ENCODE results near the gene HPX.
"Not testable (repeated sequence)": the region's sequence is repeated elsewhere in the genome, so short reads cannot be mapped to it uniquely, and the experiment has no call there.

The HPX gene

DNA sequence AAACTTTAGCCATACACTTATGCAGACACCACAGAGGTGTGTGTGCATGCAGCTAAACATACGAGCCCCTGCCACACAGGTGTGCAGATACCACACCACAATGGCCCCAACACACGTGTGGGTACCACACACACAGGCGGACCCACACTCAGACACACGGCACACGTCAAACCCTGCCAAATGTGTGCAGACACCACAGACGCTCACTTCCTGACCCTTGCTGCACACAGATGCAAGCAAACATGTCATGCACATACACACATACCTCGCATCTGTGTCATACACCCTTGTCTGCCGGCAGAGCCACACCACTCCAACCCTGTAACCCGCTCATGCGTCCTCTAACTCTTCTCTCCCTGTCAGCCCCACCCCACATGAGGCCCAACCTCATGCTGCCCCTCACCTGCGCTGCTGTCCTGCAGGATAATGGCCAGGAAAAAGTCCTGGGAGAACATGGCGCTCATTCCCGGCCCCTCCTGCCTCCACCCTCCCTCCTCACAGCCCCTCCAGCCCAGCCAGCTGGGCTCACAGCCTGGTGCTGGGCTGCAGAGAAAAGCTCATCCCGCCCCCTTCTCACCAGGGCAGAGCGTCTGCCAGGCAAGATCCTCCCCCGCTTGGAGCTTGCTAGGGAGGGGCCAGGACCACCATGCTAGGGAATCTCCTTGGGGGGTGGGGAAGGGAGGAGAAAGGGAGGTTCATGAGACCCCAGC, 36.3 kb downstream of the HPX start:
- no peak for DNase-seq (ENCODE audit: low read depth in 1 of 2, low spot score in 1 of 2)
- TF ChIP-seq JUND (IDR thresholded peaks at IDR 0.05; ENCODE audit: low read depth) = no peak
- in situ Hi-C loops (cut with HindIII; ENCODE audit: low pct_unique_long_range_greater_than_20kb, low sequenced_read_pairs) = no loop called here

DNA sequence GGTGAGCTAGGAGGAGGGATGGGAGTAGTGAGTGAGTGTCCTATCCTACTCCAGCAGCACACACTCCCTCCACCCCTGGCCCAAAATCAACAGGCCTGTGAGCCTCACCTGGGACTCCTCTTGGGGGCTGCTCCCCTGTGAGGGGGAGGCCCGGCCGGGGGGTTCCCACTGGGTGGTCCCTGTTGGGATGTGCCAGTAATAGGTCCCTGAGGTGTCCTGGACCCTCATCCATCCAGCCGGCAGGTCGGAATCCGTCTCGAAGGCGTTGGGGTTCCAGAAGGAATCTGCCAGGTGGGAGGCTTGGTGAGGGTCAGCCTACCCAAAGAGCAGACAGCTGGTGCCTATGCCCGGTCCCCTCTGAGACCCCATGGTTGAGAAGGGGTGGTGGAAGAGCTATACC, 37.2 kb downstream of the HPX start:
- no peak for TF ChIP-seq JUND (IDR thresholded peaks at IDR 0.05; ENCODE audit: low read depth)
- DNase-seq (ENCODE audit: low read depth in 1 of 2, low spot score in 1 of 2) = no peak
- in situ Hi-C loops (cut with HindIII; ENCODE audit: low pct_unique_long_range_greater_than_20kb, low sequenced_read_pairs) = no loop called here

DNA sequence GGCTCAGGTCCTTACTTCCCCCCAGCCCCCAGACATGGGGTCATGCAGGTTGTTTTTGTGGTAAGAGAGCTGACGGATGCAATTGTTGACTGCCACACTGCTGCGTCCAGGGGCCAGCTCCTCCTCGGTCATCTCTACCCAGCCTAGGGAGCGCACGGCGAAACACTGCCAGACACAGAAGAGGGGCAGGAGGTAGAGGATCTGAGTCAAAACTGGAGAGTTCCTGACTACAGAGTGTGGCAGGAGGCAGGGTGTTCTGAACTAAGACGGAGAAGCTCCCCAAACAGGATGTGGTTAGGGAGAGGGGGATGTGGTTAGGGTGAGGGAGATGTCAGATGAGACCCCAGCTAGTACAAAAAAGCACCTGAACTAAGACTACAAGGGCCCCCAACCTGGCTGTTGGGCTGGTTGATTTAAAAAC, 38.2 kb downstream of the HPX start:
- TF ChIP-seq JUND (IDR thresholded peaks at IDR 0.05; ENCODE audit: low read depth) = no peak

DNA sequence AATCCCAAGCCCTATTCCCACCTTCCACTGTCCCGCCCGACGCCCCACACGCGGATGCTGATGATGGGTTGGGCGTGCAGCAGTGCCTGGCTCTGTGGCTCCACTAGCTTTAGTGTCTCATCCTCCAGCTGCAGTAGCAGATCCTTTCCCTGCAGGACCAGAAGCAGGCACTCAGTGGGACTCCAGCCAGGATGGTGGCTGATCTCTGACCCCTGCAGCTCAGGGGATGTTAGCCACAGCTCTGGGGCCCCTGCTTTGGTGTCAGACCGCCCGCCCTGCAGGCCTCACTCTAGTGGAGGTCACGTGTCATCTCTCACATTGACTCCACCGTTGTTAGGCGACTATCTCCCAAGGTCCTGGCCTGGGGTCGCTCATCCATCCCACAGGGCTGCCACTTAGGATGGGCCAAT, 38.7 kb downstream of the HPX start:
- DNase-seq (ENCODE audit: low read depth in 1 of 2, low spot score in 1 of 2) = no peak
- TF ChIP-seq JUND (IDR thresholded peaks at IDR 0.05; ENCODE audit: low read depth) = no peak
- in situ Hi-C loops (cut with HindIII; ENCODE audit: low pct_unique_long_range_greater_than_20kb, low sequenced_read_pairs) = no loop called here

More for the DNA sequence above, 38.2 kb downstream of the HPX start:
- in situ Hi-C loops (cut with HindIII; ENCODE audit: low pct_unique_long_range_greater_than_20kb, low sequenced_read_pairs) = no loop called here
- no peak for DNase-seq (ENCODE audit: low read depth in 1 of 2, low spot score in 1 of 2)

DNA sequence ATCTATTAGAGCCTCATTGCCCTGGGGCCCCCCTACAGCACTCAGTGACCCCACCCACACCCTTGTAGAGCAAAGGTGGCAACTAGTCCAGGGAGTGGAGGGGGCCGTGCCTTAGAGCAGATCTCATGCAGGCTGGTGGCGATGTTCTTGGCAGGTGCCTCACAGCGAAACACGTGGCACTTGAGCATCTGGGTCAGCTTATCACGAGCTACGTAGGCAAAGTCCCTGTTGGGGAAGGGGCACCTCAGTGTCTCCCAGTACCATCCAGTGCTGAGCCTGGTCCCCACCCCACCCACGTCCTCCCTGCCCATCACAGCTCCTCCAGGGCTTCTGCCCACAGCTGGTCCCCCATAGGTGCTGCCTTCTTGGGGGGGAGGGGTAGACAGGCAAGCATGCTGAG, 39.3 kb downstream of the HPX start:
- TF ChIP-seq JUND (IDR thresholded peaks at IDR 0.05; ENCODE audit: low read depth) = no peak
- in situ Hi-C loops (cut with HindIII; ENCODE audit: low pct_unique_long_range_greater_than_20kb, low sequenced_read_pairs) = no loop called here
- DNase-seq (ENCODE audit: low read depth in 1 of 2, low spot score in 1 of 2) = no peak

DNA sequence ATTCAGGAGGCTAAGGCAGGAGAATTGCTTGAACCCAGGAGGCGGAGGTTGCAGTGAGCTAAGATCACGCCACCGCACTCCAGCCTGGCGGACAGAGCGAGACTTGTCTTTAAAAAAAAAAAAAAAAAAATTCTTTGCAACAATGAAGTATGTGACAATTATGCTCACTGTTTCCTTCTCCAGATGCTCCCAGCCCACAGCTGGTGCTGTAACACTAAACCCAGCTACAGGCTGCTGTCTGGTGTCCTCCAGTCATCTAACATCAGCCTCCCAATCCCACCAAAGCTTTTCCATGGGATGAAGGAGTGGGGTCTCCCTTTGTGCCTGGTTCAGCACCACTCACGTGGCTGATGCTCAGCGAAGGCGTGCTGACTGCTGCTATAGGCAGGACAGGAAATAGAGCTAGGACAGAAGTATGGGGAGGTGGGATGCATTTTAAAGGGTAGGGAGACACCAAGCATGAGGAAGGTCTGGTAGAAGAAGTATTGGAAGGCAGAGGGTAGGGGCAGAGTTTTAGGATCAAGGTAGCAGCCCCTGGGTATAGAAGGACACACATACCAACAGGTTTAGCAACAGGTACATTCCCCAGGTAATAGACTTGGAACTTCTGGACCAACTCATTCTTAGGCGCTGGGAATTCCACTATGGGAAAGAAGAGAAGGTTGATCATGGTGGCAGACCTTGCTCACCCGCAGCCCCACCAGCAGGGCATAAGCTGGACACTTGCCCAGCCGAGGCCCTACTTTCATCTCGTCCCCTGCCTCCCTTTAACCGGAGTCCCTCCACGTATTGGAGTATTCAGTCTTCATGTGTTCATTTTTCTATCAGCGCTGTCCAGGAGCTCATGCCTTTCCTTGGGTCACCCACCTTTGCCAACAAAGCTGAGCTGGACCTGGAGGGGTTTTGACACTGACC, 40.1 kb downstream of the HPX start:
- DNase-seq (ENCODE audit: low read depth in 1 of 2, low spot score in 1 of 2) = no peak
- in situ Hi-C loops (cut with HindIII; ENCODE audit: low pct_unique_long_range_greater_than_20kb, low sequenced_read_pairs) = no loop called here
- TF ChIP-seq JUND (IDR thresholded peaks at IDR 0.05; ENCODE audit: low read depth) = no peak

DNA sequence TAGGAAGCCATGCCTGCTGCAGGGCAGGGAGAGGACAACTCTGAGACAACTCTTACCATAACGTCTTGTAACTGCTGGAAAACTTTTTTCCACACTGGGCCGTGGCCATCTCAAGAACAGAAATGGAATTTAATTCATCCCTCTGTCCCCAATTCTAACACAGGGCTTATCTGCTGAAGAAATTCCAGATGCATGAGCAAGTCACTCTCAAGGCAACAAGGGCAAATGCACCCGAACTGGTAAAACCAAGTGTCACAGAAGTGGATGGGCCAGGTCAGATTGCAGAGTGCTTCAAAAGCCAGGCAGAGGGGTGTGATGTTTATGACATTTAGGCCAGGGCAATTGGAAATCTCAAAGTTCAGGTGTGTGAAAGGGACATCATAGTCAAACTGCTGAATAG, 43.2 kb downstream of the HPX start:
- no peak for TF ChIP-seq JUND (IDR thresholded peaks at IDR 0.05; ENCODE audit: low read depth)
- no peak for DNase-seq (ENCODE audit: low read depth in 1 of 2, low spot score in 1 of 2)

DNA sequence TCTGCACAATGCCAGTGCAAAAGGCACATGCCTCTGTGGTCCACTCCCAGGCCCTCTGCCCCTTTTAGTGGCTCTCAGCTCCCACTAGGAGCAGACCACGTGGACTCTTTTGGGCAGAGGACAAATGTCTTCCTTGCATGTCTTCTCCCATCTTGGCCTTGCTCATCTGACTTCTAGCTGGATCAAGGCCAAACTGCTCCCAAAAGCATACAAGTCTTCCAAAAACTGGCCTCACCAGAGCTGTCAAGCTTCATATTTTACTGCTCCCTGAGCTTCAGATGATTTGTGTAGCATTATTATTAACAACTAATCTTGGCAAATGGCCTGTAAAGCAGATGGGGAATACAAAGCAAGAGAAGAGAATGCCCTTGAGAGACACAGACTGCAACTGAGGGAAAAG, 43.6 kb downstream of the HPX start:
- in situ Hi-C loops (cut with HindIII; ENCODE audit: low pct_unique_long_range_greater_than_20kb, low sequenced_read_pairs) = no loop called here
- TF ChIP-seq JUND (IDR thresholded peaks at IDR 0.05; ENCODE audit: low read depth) = no peak
- no peak for DNase-seq (ENCODE audit: low read depth in 1 of 2, low spot score in 1 of 2)

More for the DNA sequence above, 43.2 kb downstream of the HPX start:
- in situ Hi-C loops (cut with HindIII; ENCODE audit: low pct_unique_long_range_greater_than_20kb, low sequenced_read_pairs) = no loop called here

DNA sequence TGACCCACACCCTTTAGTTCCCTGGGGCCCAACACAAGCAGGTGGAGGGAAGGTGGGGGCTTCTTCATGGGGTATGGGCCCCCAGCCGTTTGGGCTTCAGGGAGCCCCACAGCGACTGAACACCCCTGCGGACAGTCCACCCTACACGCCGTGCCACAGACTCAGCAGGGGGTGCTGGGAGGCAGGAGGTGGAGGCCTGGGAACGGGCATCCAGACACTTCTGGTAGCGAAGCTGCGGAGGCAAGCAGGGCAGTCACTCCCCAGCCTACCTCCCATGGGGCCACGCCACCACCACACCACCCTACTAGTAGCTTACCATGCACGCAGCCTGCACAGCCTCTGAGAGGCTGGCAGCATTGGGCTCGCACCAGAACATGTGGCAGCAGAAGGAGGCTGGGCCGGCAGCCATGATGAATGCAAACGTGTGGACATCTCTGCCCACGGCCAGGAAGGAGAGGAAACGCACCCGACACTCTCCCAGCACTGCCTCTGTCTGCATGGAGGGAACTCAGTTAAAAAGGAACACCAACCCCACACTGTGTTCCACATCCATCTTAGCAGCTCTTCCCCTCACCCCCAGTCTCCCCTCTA, 45.2 kb downstream of the HPX start:
- TF ChIP-seq JUND (IDR thresholded peaks at IDR 0.05; ENCODE audit: low read depth) = no peak
- DNase-seq (ENCODE audit: low read depth in 1 of 2, low spot score in 1 of 2) = no peak
- in situ Hi-C loops (cut with HindIII; ENCODE audit: low pct_unique_long_range_greater_than_20kb, low sequenced_read_pairs) = no loop called here

DNA sequence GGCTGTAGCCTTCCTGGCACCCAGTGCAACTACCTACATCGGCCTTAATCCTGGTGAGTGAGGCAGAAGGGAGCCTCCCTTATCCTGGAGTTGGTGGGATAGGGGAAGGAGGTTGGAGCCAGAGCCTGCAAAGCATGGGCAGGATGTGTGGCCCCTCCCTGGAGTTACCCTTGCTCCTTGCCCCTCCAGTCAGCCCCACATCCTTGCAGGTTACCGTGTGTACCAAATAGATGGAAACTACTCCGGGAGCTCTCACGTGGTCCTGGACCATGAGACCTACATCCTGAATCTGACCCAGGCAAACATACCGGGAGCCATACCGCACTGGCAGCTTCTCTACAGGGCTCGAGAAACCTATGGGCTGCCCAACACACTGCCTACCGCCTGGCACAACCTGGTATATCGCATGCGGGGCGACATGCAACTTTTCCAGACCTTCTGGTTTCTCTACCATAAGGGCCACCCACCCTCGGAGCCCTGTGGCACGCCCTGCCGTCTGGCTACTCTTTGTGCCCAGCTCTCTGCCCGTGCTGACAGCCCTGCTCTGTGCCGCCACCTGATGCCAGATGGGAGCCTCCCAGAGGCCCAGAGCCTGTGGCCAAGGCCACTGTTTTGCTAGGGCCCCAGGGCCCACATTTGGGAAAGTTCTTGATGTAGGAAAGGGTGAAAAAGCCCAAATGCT, 46.7 kb downstream of the HPX start:
- in situ Hi-C loops (cut with HindIII; ENCODE audit: low pct_unique_long_range_greater_than_20kb, low sequenced_read_pairs) = no loop called here
- DNase-seq (ENCODE audit: low read depth in 1 of 2, low spot score in 1 of 2) = no peak
- no peak for TF ChIP-seq JUND (IDR thresholded peaks at IDR 0.05; ENCODE audit: low read depth)

DNA sequence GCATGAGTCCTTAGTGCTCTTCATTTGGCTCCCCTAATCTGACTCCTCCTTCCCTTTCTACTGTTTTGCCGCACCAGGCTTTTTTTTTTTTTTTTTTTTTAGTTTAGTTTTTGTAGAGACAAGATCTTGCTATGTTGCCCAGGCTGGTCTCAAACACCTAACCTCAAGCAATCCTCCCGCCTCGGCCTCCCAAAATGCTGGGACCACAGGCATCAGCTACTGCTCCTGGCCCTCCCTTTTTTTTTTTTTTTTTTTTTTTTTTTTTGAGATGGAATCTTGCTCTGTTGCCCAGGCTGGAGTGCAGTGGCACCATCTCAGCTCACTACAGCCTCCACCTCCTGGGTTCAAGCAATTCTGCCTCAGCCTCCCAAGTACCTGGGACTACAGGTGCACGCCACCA, 48.5 kb downstream of the HPX start:
- in situ Hi-C loops (cut with HindIII; ENCODE audit: low pct_unique_long_range_greater_than_20kb, low sequenced_read_pairs); DNase-seq (ENCODE audit: low read depth in 1 of 2, low spot score in 1 of 2): not testable (repeated sequence)

DNA sequence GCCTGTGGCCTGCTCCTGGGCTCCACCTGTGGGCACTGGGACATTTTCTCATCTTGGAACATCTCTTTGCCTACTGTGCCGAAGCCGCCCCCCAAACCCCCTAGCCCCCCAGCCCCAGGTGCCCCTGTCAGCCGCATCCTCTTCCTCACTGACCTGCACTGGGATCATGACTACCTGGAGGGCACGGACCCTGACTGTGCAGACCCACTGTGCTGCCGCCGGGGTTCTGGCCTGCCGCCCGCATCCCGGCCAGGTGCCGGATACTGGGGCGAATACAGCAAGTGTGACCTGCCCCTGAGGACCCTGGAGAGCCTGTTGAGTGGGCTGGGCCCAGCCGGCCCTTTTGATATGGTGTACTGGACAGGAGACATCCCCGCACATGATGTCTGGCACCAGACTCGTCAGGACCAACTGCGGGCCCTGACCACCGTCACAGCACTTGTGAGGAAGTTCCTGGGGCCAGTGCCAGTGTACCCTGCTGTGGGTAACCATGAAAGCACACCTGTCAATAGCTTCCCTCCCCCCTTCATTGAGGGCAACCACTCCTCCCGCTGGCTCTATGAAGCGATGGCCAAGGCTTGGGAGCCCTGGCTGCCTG, 49.2 kb downstream of the HPX start:
- in situ Hi-C loops (cut with HindIII; ENCODE audit: low pct_unique_long_range_greater_than_20kb, low sequenced_read_pairs) = no loop called here
- TF ChIP-seq JUND (IDR thresholded peaks at IDR 0.05; ENCODE audit: low read depth) = no peak
- no peak for DNase-seq (ENCODE audit: low read depth in 1 of 2, low spot score in 1 of 2)

Measured in T47D (cell line).